Measurements from ENCODE around the gene PIGT. TPM values are rescaled to one million over a fixed set of nuclear protein-coding genes. Genes with fewer than 3 reads are reported as not detected.

PIGT gene
- total RNA-seq, 1 donor from 2014 or later, result 87.7 TPM

DNA sequence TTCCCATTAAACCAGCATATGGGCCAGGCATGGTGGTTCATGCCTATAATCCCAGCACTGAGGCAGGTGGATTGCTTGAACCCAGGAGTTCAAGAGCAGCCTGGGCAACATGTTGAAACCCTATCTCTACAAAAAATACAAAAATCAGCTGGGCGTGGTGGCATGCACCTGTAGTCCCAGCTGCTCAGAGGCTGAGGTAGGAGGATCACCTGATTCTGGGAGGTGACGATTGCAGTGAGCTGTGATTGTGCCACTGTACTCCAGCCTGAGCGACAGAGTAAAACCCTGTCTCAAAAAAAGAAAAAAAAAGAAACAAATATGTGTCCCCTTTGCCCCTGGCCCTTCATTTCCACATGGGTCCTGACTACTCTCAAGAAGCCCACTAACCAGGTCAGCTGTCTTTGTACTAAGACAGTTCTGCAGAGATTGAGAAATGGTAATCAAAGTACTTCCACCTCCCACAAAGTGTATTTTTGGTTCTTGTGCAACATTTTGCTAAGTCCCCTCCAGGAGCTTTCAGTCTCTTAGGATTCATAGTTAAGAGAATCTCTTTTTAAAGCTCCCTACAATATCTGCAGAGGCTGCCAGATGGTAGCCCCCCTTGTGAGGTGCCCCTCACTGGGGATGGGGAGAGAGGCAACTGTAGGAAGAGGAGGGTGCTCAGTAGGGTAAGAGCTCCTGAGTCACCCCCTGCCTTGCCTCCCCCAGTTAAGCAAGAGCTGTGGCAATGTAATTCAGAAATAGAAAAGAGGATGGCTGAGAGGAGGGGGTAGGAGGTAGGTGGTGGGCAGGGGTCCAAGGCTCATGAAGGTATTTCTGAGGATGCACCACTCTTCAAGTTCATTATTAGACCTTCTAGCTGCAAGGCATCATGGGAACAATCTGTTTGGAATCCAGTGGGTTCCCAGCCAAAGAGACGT, 37.1 kb downstream of the PIGT start:
- Mint-ChIP-seq H3K4me3 (ENCODE audit: low read depth) (no peak overlapping the region), H3K4me1 (ENCODE audit: low read depth) (no peaks in the 10 kb centered on the region), H3K27me3 (peaks cover 10% of the 10 kb centered on the region), H3K36me3 (ENCODE audit: insufficient read depth) (no peaks in the 10 kb centered on the region), H3K9me3 (ENCODE audit: low read depth) (no peaks in the 10 kb centered on the region), H3K27ac (no peak overlapping the region)
- DNase-seq (ENCODE audit: low spot score, unreplicated experiment), result no peak
- TF ChIP-seq, protein P1, sequence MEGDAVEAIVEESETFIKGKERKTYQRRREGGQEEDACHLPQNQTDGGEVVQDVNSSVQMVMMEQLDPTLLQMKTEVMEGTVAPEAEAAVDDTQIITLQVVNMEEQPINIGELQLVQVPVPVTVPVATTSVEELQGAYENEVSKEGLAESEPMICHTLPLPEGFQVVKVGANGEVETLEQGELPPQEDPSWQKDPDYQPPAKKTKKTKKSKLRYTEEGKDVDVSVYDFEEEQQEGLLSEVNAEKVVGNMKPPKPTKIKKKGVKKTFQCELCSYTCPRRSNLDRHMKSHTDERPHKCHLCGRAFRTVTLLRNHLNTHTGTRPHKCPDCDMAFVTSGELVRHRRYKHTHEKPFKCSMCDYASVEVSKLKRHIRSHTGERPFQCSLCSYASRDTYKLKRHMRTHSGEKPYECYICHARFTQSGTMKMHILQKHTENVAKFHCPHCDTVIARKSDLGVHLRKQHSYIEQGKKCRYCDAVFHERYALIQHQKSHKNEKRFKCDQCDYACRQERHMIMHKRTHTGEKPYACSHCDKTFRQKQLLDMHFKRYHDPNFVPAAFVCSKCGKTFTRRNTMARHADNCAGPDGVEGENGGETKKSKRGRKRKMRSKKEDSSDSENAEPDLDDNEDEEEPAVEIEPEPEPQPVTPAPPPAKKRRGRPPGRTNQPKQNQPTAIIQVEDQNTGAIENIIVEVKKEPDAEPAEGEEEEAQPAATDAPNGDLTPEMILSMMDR (IDR thresholded peaks at IDR 0.05; ENCODE audit: unreplicated experiment), result no peak

DNA sequence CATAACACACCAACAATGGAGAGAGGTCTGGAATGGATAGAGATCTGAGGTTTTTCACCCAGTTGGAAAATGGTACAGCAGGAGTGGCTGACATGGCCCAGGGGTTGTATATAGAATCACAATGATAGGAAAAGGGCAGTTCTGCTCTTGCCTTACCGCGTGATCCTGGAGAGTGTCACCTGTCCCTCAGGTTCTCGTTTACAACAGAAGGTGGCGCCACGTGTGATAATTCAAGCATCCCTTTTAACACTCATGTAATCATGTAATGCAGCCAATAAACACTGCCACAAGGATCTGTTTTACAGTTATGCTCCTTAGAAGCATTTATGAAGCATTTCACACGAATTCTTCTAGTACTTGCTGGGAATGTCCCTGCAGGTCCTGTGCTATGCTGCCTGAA, 40.7 kb downstream of the PIGT start:
- DNase-seq (ENCODE audit: low spot score, unreplicated experiment), result no peak
- Mint-ChIP-seq H3K4me1 (ENCODE audit: low read depth) (no peaks in the 10 kb centered on the region), H3K27ac (no peak overlapping the region), H3K9me3 (ENCODE audit: low read depth) (no peaks in the 10 kb centered on the region), H3K27me3 (peaks cover 10% of the 10 kb centered on the region), H3K4me3 (ENCODE audit: low read depth) (no peak overlapping the region), H3K36me3 (ENCODE audit: insufficient read depth) (no peaks in the 10 kb centered on the region)
- TF ChIP-seq, protein P1 (IDR thresholded peaks at IDR 0.05; ENCODE audit: unreplicated experiment), result peak; percentile 61

DNA sequence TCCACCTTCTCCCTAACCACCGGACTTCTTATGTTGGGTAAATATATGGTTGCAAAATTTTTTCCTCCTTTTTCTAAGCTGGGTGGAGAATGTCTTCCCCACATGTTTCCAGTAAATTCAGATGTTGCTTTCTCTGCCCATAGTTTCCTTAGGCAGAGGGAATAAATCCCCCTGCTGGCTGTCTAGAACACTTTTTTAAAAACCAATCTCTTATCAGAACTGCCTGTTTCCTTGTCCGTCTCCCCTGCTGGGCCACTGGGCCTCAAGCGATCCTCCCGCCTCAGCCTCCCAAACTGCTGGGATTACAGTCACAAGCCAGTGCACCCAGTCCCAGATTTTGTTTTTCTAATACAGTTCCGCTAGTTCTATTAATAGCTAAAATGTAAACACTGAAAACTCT, 43.7 kb downstream of the PIGT start:
- Mint-ChIP-seq H3K4me3 (ENCODE audit: low read depth) (no peak overlapping the region), H3K4me1 (ENCODE audit: low read depth) (no peaks in the 10 kb centered on the region), H3K36me3 (ENCODE audit: insufficient read depth) (no peaks in the 10 kb centered on the region), H3K27me3 (no peaks in the 10 kb centered on the region), H3K9me3 (ENCODE audit: low read depth) (no peaks in the 10 kb centered on the region), H3K27ac (no peak overlapping the region)
- TF ChIP-seq, protein P1 (IDR thresholded peaks at IDR 0.05; ENCODE audit: unreplicated experiment), result peak; percentile 40
- DNase-seq (ENCODE audit: low spot score, unreplicated experiment), result no peak

DNA sequence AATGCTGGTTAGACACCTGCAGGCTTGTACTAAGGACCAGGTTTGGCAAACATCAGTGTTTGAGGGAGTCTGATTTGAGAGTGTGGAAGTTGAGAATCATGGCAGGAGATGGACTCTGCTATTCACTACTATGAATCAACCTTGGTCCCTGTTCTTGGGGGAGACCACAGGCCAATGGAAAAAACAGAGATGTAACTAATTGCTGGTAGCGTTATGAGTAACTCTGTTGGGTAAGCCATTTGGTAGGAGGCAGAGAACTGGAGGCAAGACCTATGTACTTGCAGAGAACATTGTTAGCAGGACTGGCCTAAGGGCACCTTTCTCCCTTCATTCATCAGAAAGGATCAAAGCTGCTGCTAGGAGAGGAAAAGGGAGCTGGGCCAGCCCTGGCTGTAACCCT, 45.3 kb downstream of the PIGT start:
- no peaks in the 10 kb centered on the region for H3K36me3 Mint-ChIP-seq (ENCODE audit: insufficient read depth)
- no peaks in the 10 kb centered on the region for H3K27me3 Mint-ChIP-seq
- H3K9me3 Mint-ChIP-seq (ENCODE audit: low read depth), result no peaks in the 10 kb centered on the region
- H3K4me3 Mint-ChIP-seq (ENCODE audit: low read depth), result no peak overlapping the region
- no peak for DNase-seq (ENCODE audit: low spot score, unreplicated experiment)
- TF ChIP-seq, protein P1 (IDR thresholded peaks at IDR 0.05; ENCODE audit: unreplicated experiment), result no peak
- no peak overlapping the region for H3K27ac Mint-ChIP-seq
- H3K4me1 Mint-ChIP-seq (ENCODE audit: low read depth), result peaks cover 5% of the 10 kb centered on the region

DNA sequence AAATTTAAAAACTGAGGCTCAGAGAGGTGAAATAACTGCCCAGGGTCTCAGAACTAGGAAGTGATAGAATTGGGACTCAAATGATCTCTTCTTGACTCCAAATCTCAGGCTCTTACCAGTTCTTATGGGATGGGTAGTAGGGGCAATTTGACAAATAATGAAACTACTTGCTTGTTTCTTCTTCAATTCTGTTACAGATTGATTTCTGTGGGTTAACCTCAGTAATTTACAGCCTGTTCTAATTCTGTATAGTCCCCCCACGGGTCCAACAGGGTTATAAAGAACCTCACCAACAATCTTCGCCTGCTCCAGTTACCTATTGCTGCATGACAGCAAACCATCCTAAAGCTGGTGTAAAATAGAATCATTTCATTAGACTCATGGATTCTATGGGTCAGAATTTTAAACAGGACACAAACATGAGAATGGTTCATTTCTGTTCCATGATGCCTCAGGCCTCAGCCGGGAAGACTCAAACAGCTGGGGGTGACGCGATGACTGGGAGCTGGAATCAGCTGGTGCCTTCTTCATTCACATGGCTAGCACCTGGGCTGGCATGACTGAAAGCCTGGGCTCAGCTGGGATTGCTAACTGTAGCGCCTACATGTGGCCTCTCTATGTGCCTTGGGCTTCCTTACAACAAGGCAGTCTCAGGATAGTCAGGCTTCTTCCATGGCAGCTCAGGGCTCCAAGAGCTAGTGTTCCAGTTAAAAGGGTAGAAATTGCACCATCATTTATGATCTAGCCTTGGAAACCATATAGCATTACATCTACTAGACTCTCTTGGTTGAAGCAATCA, 47.0 kb downstream of the PIGT start:
- Mint-ChIP-seq H3K4me3 (ENCODE audit: low read depth) (no peak overlapping the region), H3K27ac (no peak overlapping the region), H3K9me3 (ENCODE audit: low read depth) (no peaks in the 10 kb centered on the region), H3K4me1 (ENCODE audit: low read depth) (peaks cover 11% of the 10 kb centered on the region), H3K27me3 (no peaks in the 10 kb centered on the region), H3K36me3 (ENCODE audit: insufficient read depth) (no peaks in the 10 kb centered on the region)
- no peak for DNase-seq (ENCODE audit: low spot score, unreplicated experiment)
- TF ChIP-seq, protein P1 (IDR thresholded peaks at IDR 0.05; ENCODE audit: unreplicated experiment), result no peak

Measured in progenitor cell of endocrine pancreas (in vitro differentiated cells).